H1 (cell line): ENCODE measurements around the gene FBN3. TPM values are rescaled to one million over a fixed set of nuclear protein-coding genes. Genes with fewer than 3 reads are reported as not detected.

ENCODE experiments used
- BRCA1 ChIP-seq: IDR thresholded peaks from 2 replicates; pipeline ENCODE4 v1.6.1; 2012; ENCODE audit warnings: low read depth, low read length, improper control_type of control experiment
- CHD7 ChIP-seq: fragments of 300-600 bp; sonication (generic); IDR thresholded peaks from 2 replicates; pipeline ENCODE4 v1.7.1; 2012; ENCODE audit warnings: low read length, moderate library complexity, mild to moderate bottlenecking, inconsistent platforms; ENCODE audit not compliant: insufficient replicate concordance
- EZH2 ChIP-seq: fragments of 200-600 bp; sonication (generic); IDR thresholded peaks from 2 replicates; pipeline ENCODE4 v1.7.1; 2012; ENCODE audit warnings: low read depth, mild to moderate bottlenecking, moderate library complexity, low read length, inconsistent platforms; ENCODE audit not compliant: severe bottlenecking
- HDAC6 ChIP-seq: IDR thresholded peaks from one replicate; pipeline ENCODE4 v1.7.1; 2012; ENCODE audit warnings: low read depth, mild to moderate bottlenecking, inconsistent platforms, low read length, moderate library complexity
- PHF8 ChIP-seq: fragments of 200-600 bp; sonication (generic); conservative IDR thresholded peaks from 2 replicates; pipeline ENCODE4 v1.7.1; 2012; ENCODE audit warnings: low read depth, mild to moderate bottlenecking, inconsistent platforms, low read length, moderate library complexity
- POLR2A ChIP-seq, 2 experiments: IDR thresholded peaks; 1 replicate in 1 of 2; 2 replicates in 1 of 2; pipeline ENCODE4 v1.6.1; 2011; ENCODE audit warnings: low read depth in 2 of 2, low read length in 2 of 2, mild to moderate bottlenecking in 2 of 2; ENCODE audit errors: control extremely low read depth in 1 of 2
- POU5F1 ChIP-seq: IDR thresholded peaks from 2 replicates; pipeline ENCODE4 v1.6.1; 2011; ENCODE audit warnings: low read depth, mild to moderate bottlenecking, low read length, moderate library complexity
- polyA plus RNA-seq, 7 experiments: library from polyadenylated mRNA; depleted of rRNA in 3 of 7; stranded (reverse) in 5 of 7; unstranded in 2 of 7; fragments of >200 nt in 5 of 7; fragments of 200-250 nt in 2 of 7; gene quantifications; 1 replicate in 5 of 7; 2 replicates in 1 of 7; 4 replicates in 1 of 7; pipeline versions ENCODE4 v1.2.1 to v1.2.3, GENCODE V29; 2011 to 2013; ENCODE audit warnings: missing spikeins in 2 of 7, mixed read lengths in 2 of 7
- total RNA-seq: library from RNA; stranded (reverse); fragmentation: NEBNext Ultra II Directional; extraction: Animal tissue kit (Norgen Biotek cat#: 25700); gene quantifications from 2 replicates; pipeline ENCODE4 v1.2.1, GENCODE V29; 2021

The FBN3 gene
- total and polyA plus RNA-seq, 2 of the 8 experiments (the other 6 are each of a cell fraction or from before 2014, with no cell fraction given), result 37.1 to 38.7 TPM

- no peak for TF ChIP-seq CHD7
- TF ChIP-seq BRCA1, result no peak
- no peak for TF ChIP-seq EZH2
- TF ChIP-seq POU5F1, result no peak
- TF ChIP-seq PHF8, result no peak
- TF ChIP-seq POLR2A (IDR thresholded peaks at IDR 0.05; ENCODE audit: control extremely low read depth in 1 of 2, low read depth in 2 of 2, low read length in 2 of 2), result no peak
- TF ChIP-seq HDAC6, result no peak
Measured at GRCh38 chr19:8180018-8180417, 30.6 kb upstream of the FBN3 start (continued).
